Hypothalamus (tissue), 51 donors: ENCODE data around the gene EBF3.

Source experiments
- DNase-seq, 51 donors: peaks; one replicate each; lab custom pipeline; 2025; lab: John Stamatoyannopoulos, UW

EBF3 gene

GRCh38 chr10:129845111-129845753 lies 118.8 kb downstream of the EBF3 start:
- no peak for DNase-seq

GRCh38 chr10:129844216-129844766 lies 119.8 kb downstream of the EBF3 start:
- DNase-seq: no peak

- DNase-seq: no peak
Observed at GRCh38 chr10:129843702-129844101, 120.4 kb downstream of the EBF3 start.

- DNase-seq: no peak
Observed at GRCh38 chr10:129843131-129843541, 120.9 kb downstream of the EBF3 start.

GRCh38 chr10:129842031-129842430 lies 122.0 kb downstream of the EBF3 start:
- no peak for DNase-seq

GRCh38 chr10:129841590-129841989 lies 122.5 kb downstream of the EBF3 start:
- no peak for DNase-seq

GRCh38 chr10:129841071-129841470 lies 123.0 kb downstream of the EBF3 start:
- DNase-seq: no peak

GRCh38 chr10:129840196-129840590 lies 123.9 kb downstream of the EBF3 start:
- DNase-seq: no peak

GRCh38 chr10:129839285-129840195 lies 124.5 kb downstream of the EBF3 start:
- no peak for DNase-seq

GRCh38 chr10:129838794-129839193 lies 125.3 kb downstream of the EBF3 start:
- DNase-seq: no peak

- no peak for DNase-seq
Observed at GRCh38 chr10:129837909-129838582, 126.0 kb downstream of the EBF3 start.

GRCh38 chr10:129836253-129836652 lies 127.8 kb downstream of the EBF3 start:
- no peak for DNase-seq

- DNase-seq: no peak
Observed at GRCh38 chr10:129833994-129834739, 129.9 kb downstream of the EBF3 start.

- DNase-seq: no peak
Observed at GRCh38 chr10:129833468-129833950, 130.6 kb downstream of the EBF3 start.

GRCh38 chr10:129832573-129833467 lies 131.3 kb downstream of the EBF3 start:
- no peak for DNase-seq

- DNase-seq: no peak
Observed at GRCh38 chr10:129831150-129831549, 132.9 kb downstream of the EBF3 start.

- DNase-seq: no peak
Observed at GRCh38 chr10:129825826-129826225, 138.2 kb downstream of the EBF3 start.

GRCh38 chr10:129825221-129825620 lies 138.9 kb downstream of the EBF3 start:
- no peak for DNase-seq

- DNase-seq: no peak
Observed at GRCh38 chr10:129820451-129820850, 143.6 kb downstream of the EBF3 start.
